AG09319 (cell line): ENCODE measurements around the gene DCTN2.
"Not testable (repeated sequence)": the region's sequence is repeated elsewhere in the genome, so short reads cannot be mapped to it uniquely, and the experiment has no call there.

Experiments used
- DNase-seq: peaks from one replicate; pipeline ENCODE4 v3.0.0-alpha.2; 2010; ENCODE audit warnings: low read depth; ENCODE audit errors: extremely low read depth
- TF ChIP-seq, protein P1 (sequence below): IDR thresholded peaks from 2 replicates; pipeline ENCODE4 v1.5.1; 2011; ENCODE audit warnings: low read depth, mild to moderate bottlenecking, inconsistent platforms, low read length, moderate library complexity

The DCTN2 gene

DNA sequence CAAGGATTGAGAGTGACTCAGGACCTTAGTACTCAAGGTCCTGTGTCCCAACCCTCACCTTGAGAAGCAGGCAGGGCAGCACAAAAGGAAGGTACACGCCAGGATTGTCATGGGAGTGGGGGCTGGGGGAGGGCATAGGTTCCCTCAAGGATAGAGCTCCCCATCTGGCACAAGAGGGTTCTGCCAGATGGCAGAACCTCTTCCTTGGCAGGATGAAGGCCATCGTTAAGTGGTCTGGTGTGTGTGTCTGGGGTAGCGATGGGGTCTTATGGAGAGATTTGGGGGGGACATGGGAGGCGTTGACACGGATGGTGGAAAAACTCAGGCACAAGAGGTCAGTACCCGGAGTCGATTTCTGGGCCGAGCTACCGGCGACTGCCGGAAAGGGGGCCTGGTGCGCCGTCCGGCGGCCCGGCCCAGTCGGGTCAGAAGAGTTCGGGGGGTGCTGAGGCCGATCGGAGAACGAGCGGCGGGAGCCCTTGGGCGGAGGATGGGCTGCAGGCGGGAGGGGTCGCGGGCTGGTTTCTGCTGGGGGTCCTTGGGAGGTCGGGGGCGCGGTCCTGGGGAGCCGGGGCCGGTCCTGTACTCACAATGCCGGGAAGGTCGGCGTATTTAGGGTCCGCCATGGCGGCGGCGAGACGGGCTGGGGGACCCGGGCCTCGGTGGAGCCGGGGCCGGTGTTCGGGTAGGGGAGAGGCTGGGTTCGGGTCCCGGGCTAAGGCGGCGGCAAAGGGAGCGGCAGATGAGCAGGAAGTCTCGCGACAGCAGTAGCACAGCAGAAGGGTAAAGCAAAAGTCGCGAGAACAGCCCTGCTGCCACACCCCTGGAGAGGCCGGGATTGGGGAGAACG, at the start of gene DCTN2:
Gene DCTN2 (minus strand): TSS at position 755 of the 850 bp plus-strand sequence. CDS start 129 bp downstream, at position 626.
- TF ChIP-seq, protein P1, sequence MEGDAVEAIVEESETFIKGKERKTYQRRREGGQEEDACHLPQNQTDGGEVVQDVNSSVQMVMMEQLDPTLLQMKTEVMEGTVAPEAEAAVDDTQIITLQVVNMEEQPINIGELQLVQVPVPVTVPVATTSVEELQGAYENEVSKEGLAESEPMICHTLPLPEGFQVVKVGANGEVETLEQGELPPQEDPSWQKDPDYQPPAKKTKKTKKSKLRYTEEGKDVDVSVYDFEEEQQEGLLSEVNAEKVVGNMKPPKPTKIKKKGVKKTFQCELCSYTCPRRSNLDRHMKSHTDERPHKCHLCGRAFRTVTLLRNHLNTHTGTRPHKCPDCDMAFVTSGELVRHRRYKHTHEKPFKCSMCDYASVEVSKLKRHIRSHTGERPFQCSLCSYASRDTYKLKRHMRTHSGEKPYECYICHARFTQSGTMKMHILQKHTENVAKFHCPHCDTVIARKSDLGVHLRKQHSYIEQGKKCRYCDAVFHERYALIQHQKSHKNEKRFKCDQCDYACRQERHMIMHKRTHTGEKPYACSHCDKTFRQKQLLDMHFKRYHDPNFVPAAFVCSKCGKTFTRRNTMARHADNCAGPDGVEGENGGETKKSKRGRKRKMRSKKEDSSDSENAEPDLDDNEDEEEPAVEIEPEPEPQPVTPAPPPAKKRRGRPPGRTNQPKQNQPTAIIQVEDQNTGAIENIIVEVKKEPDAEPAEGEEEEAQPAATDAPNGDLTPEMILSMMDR: no peak; the same call in none of the 2 replicates
- DNase-seq: peak; percentile 92

DNA sequence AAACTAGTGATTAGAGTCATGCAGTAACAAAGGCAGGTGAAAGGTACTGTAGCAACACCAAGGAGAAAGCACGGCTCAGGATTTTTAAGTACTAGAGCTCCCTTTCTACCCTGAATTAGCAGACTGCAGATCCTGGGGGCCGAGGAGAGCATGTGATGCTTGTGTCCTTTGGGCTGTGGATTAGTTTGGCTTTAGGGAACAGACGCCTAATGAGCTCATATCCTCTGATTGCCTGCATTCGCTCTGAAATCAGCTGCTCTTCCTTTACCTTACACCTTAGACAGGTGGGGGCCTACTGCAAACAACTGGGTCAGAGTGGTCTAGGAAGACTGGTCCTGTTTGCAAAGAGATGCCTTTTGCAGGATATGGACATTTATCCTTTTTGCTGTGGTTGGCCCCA, 46.2 kb upstream of the DCTN2 start:
- TF ChIP-seq, protein P1: no peak
- no peak for DNase-seq

DNA sequence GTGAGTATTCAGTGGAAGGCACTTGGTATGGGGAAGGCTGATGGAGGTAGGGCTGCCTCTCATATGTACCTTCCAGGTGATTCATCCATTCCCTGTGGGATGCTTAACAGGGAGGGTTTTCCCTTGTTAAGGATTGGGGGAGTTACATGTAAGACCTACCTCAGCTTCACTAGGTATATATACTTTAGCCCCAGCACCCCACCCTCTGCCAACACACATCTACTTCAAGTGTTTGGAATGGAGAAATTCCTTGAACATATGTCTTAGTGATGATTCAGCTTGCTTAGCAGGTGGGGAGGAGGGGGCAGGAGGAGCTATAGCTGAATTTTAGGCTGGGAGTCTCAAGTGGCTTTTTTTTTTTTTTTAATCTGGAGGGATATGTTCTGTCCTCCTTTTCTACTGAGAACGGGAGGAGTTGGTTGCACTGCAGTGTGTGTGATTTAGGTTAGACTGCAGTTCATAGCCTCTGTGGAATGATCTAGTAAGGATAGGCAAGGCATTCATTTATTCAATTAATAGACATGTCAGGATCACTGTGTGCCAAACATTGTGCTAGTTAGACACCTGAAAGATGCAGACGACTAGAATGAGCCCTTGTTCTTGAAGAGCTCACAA, 45.7 kb upstream of the DCTN2 start:
- TF ChIP-seq, protein P1: no peak
- DNase-seq: no peak

DNA sequence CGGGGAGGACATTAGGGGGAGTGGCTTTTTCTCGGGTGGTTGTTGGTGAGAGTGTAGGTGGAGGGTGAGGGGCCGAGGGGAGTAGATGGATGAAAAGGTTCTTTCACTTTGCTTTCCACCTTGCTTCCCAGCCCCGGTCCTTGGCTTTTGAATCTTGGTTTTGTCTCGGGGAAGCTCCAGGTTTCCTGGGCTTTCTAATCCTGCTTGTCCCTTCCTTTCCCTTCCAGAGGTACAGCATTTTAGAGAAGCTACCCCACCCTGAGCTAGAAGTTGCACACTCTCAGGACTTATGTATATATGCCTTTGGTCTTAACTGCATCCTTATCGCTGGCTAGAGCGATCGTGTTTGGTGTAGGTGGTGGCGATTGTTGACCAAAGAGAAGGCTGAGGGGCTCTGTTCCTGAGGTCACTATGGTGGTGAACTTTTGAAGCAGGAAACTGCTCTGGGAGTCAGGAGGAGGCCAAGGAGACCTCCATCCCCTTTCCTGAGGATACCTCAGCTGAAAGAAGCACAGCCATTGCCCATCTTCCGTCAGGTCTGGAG, 44.9 kb upstream of the DCTN2 start:
- no peak for DNase-seq
- TF ChIP-seq, protein P1: no peak

DNA sequence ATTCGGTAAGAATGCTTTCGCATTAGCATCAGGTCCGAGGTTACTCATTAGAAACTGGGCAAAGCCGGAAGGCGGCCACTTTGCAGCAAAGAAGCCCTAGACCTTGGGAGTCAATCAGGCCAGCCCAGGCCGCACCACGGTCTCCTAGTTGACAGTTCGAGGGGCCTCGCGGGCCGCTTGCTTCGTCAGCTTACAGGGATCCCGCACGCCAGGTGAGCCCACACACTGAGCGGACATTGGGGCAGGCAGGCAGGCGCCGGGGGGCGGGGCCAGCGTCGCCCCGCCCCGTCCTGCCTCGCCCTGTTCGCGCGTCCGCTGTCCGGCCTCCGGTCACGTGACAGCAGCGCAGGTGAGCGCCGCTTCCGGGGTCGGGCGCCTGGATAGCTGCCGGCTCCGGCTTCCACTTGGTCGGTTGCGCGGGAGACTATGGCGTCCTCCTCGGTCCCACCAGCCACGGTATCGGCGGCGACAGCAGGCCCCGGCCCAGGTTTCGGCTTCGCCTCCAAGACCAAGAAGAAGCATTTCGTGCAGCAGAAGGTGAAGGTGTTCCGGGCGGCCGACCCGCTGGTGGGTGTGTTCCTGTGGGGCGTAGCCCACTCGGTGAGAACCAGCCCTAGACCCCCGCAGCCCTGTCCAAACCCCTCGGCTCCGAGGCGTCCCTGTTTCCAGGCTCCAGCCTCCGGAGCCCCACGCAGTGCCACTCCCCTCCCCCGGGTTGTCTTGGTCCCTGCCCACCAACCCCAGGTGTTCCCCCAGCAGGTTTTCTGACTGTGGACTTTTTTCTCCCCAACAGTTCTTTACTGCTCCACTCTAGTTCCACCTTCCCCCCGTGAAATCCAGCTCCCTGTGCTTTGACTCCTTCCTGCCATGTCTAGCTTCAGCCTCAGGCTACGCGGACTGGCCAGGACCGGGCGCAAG, 44.1 kb upstream of the DCTN2 start, which contains the start of gene PIP4K2C:
Gene PIP4K2C (plus strand): TSS at position 329 of the 918 bp plus-strand sequence. CDS start 98 bp downstream, at position 427.
- DNase-seq: no peak
- TF ChIP-seq, protein P1: no peak

DNA sequence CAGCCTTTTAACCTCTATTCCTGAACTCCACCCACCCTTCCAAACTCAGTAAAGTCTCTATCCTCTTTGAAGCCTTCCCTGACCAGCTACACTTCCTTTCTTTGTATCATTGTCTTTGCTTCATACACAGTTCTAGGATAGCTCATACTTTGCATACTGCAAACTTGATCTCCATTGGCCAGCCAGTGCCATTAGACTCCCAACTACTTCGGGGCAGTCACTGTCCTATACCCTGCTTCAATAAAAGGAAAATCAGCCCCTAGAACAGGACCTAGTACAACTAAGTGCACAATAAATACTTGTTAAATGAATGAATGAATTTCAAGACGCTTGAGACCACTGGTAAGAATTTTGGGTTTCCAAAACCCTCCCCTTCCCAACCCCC, 43.5 kb upstream of the DCTN2 start:
- TF ChIP-seq, protein P1: no peak
- no peak for DNase-seq

DNA sequence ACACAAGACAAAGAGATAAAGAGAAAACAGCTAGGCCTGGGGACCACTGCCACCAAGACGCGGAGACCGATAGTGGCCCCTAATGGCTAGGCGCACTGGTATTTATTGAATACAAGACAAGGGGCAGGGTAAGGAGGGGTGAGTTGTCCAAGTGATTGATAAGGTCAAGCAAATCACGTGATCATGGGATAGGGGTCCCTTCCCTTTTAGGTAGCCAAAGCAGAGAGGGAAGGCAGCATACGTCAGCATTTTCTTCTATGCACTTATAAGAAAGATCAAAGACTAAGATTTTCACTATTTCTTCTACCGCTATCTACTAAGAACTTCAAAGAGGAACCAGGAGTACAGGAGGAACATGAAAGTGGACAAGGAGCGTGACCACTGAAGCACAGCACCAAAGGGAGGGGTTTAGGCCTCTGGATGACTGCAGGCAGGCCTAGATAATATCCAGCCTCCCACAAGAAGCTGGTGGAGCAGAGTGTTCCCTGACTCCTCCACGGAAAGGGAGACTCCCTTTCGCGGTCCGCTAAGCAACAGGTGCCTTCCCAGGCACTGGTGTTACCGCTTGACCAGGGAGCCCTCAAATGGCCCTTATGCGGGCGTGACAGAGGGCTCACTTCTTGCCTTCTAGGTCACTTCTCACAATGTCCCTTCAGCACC, 42.1 kb upstream of the DCTN2 start:
- not testable (repeated sequence) for DNase-seq
